Limb (tissue), 2 donors: ENCODE measurements around the gene ANXA6.
A peak's percentile ranks its signal among the peaks of the same experiment; 100 is the strongest.

Experiments
- DNase-seq, 2 donors: peaks; one replicate each; pipeline ENCODE4 v3.0.0-alpha.2; 2016; ENCODE audit errors: extremely low spot score in 2 of 2

Gene ANXA6

DNA sequence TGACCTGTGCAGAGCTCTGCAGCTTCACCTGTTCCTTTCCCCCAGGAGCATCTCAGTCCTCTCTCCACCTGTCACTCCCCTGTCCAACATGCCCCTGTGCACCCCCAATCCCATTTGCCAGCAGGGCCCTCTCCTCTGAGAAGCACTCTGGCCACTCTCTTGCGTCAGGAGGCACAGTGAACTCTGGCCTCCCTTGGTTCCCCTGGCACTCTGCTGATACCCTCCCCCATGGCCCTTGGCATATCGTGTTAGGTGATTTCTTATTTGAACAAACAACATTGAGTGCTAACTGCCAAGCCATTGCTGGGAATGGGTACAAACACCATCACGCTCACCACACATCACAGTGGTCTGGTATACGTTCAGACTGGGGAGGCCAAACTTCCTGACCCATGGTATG, 55.8 kb downstream of the ANXA6 start:
- no peak for DNase-seq

DNA sequence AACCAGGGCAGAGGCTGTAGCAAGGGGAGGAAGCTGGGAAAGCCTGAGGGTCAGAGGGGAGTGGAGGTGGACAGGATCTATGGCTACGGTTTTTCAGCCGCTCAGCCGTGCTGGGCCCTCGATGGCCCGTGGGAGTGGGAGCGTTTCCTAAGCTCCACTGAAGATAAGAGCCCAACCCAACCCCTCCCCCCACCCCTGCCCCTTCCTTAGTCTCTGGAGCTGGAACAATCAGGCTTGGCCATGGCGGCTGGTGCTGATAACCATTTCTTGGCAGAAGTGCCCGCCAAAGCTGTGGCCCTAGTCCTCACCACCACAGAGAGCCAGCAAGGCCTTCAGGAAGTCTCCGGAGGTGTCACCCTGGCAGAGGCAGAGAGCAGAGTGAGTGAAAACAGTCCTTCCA, 56.4 kb downstream of the ANXA6 start:
- DNase-seq = no peak

DNA sequence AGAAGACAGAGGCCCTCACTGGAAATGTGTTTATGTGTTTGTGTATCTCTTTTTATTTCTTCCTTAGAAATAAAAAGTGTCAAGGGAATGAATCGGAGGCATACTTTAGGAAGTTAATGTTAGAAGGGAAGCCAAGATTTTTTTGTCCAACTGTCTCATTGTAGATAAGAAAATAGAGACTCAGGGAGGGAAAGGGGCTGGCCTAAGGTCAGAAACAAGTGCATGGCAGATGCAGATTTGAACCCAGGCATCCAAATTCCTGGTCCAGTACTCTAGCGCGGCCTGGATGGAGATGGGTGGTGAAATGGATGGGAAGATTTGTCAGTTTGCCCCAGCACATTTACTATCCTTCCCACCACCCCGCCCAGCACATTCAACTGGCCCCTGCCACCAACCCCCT, 56.9 kb downstream of the ANXA6 start:
- DNase-seq = no peak

DNA sequence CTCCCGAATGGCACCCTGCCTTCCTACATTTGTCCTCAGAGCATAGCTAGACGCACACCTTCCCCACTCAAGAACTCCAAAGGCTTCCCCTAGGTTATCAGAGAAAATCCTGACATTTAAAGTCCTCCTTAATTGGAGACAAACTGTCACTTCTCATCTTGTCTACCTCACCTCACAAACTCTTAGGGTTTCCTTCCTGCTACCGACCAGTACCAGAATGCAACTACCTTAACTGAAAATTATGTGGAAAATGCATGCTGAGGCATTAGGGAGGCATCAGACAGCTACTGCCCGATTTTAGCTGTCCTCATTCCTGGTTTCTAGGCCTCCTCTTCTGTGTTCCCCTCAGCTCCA, 58.8 kb downstream of the ANXA6 start:
- DNase-seq = no peak

DNA sequence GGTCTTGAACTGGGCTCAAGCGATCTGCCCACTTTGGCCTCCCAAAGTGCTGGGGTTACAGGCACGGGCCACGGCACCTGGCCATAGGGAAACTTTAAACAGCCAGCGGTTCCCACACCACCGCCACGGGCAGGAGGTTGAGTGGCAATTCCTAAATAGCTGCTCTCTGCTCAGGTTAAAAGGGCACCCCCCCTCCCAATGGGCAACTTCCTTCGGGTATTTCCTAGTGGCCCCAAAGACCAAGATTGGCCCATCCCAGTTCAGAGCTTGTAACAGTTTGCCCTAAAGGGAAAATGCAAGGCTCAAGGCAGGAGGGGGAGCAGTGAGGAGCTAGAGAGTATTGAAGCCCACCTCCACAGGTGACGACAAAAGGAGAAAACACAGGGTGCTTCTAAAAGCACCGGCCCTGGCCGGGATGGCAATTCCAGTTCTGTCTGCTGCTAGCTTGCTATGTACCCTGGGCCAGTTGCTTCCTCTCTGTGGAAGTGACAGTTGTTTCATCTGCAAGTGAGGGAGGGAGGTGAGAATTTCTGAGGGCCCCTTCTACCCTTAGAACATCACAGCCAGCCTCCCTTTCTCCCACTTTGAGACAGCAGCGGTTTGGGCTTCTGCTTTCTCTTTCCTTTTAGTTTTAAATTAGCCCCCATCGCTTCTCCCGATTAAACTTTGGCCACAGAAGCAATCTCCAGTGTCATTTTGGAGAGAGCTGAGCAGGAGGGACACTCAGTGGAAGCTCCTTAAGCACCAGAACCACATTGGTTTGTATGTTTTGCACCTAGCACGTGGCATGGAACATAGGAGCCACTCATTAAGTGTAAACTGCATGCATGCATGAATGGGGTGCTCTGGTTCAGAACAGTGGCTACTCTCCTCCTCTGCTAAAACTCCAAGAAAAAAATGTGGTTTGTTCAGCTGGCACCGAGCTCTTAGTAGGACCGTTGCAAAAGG, 59.5 kb downstream of the ANXA6 start:
- DNase-seq = no peak

DNA sequence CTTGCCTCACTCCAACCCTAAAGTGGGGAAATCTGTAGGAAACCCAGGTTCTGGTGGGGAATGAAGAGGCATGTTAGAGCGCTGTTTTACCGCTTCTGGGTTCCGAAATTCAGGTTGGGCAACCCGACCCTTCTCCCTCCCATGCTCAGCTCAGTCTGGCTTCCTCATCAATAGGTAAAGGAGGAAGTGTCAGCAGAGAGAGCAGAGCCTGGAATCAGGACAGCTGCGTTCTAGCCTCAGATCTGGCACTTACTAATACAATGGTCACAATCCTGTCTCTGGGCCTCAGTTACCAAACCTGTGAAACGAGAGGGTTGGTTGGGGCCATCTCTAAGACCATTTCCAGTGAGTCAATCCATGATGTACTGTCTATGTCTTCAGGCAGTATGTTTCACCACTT, 60.5 kb downstream of the ANXA6 start:
- DNase-seq = no peak

DNA sequence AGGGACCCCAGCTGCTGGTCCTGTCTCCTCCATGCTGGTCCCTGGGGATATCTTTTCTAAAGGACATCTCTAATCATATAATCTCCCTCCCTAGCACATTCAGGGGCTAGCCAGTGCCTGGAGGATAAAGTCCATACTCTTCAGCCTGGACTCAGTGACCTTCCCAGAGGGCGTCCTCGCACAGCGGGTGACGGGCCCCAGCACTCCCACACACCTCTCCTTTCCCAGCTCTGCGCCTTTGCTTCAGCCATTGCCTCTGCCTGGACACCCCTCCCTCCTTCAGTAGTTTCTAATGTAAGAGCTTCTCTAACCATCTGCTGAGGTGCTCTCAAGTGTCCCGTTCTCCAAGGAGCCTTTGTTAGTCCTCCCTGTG, 61.6 kb downstream of the ANXA6 start:
- DNase-seq = no peak

DNA sequence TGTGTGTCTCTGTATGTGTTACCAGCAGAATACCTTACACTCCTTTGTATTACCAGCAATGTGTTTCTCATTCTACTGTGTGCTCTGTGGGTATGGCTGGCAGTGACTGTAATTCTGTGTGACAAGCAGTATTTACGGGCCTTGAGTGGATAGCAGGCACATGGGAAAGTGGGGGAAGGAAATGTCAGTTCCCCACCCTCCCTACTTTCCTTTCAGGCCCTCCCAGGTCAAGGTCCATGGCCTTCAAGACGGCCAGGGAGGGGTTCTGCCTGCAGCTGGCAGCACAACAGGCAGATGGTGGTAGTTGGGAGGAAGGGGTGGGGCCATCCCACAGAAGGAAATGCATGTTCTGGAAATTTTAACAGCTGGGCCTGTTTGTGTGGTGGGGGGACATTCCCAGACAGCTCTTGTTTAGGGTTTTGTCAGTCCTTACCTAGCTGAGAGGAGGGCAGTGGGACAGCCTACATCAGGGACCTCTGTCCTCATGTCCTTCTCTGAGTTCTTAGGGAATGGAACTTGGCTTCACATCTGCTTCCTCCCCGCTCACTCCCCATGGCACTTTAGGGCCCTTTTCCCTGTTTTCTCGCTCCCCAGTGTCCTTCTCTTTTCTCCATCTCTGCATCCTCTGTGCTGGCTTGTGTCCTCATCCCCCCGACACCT, 62.1 kb downstream of the ANXA6 start:
- DNase-seq = peak; percentile 51 to 53

DNA sequence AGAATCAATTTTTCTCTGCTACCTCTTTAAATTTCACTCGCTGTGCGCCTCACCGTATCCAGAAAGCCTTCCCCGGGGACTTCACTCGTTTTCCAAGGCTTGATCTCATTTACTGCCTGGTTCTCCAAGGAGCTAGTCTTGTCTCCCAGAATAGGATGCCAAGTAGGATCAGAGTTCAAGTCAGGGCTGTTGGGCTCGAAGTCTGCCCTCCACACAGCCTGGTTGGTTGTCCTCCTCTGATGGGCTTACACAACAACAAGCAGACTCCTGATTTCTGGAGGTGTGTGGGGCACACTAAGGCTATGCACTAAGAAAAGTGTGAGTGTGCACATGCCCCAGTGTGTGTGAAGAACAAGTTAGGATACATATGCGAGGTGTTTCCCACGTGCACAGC, 62.7 kb downstream of the ANXA6 start:
- no peak for DNase-seq

DNA sequence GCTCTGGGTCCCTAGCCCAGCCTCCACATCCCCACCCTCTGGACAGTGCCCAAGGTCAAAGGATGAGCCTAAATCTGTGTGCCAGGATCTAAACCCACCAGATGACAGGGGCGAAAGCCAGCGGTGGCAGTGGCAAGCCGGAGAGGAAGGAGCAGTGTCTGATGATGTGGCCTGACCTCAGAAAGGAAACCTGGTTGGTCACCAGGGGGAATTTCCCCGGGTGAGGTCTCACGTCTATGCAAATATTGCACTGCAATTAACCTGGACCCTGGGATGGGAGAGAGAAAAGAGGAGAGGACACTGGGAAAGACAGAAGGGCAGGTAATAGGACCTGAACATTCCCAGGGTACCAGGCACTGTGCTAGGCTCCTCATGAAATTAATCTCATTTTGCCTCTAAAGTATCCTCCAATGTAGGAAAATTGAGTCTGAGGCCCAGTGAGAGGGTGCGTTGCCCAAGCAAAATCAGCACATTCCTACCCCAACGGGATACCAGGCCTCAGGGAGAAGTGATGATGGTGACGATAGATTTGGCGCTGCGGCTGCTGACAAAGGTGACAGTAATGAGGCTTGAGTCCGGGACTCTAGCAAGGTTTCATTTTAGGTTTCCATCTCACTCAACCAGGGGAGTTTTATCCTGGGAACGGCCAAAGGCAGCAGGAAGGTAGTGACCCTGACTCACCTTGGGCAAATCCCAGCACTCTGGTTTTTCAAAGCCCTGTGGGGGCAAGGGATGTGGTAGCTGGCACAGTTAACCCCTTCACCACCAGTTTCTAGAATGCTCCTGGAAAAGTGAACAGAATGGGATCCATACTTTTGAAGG, 63.3 kb downstream of the ANXA6 start:
- DNase-seq = no peak

DNA sequence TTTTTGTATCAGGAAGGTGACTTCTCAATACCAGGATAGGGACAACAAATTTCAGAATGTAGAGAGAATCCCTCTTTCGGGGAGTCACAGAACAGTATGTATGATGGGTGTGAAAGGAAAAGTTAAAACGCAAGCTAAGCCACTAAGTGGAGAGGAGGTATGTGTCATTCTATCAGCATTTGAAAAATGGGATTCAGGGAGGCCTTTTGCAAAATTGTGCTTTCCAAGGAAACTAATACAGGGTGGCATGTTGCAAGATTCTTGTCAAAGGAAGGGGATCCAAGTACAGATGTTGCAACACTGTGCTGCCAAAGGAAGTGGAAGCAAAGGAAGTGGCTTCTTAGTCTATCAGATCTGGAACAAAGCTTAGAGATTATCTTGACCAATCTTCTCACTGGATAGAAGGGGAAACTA, 64.1 kb downstream of the ANXA6 start:
- no peak for DNase-seq

DNA sequence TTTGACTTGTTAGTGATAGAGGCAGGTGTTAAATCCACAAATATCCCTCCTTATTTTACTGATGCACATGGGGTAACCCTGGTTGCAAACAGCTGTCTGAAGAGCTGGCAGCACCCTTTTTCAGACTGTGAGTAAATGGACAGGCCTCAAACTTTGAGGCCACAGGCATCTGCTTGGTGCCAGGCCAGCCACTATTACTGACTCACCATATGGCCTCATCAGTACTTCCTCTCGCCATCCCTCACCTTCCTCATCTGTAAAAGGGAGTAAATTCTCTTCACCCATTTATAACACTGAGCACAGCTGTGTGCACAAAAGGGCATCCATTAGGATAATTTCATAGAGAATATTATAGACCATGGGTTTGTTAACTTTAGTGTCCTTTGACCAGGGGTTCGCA, 64.8 kb downstream of the ANXA6 start:
- DNase-seq = no peak

DNA sequence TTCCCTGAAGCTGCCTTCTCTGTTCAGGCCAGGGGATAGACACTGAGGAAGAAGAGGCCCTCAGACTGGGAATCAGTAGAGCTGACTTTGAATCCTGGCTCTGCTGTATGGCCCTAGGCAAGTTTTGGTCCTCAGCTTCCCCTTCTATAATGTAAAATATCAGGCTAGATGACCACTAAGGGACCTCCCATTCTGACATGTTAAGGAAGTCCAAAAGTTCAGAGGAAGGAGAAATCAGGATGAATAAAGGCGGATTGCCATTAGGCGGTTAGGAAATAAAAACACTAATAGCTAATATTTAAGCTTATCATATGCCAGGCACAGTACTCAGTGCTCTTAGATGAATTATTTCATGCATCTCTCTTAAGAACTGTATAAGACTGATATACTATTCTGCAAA, 67.9 kb downstream of the ANXA6 start:
- DNase-seq = no peak

DNA sequence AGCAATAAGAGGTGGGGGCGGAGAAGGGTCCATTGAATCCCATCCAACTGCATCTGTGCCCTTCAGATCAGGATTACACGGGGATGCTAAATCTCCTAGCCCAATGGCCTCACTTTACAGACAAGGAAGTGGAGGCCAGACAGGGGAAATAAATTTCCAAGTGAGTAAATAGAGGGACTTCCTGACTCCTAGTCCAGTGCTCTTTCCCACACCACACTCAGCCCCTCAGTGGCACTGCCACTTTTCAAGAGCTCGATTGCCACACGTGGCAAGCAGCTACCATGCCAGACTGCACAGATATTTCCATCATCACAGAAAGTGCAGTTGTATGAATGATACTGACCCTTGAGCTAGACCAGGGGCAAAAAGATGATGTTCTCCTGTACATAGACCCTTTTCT, 68.6 kb downstream of the ANXA6 start:
- DNase-seq = no peak

DNA sequence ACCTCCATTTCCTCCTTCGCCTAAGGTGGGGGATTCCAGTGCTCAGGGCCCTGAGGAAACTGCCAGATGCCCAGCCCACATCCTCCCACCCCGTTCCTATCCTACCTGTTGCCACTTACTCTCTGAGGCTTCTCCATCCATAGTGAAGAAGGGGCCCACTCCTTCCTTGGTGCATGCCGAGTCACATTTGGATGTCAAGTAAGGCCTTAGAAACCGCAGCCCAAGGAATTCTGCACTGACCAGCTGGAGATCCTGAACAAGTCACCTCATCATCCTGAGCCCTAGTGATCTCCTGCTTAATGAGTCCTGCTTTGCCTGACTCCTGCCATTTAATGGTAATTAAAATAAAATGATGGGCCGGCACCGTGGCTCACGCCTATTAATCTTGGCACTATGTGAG, 70.1 kb downstream of the ANXA6 start:
- DNase-seq = no peak

DNA sequence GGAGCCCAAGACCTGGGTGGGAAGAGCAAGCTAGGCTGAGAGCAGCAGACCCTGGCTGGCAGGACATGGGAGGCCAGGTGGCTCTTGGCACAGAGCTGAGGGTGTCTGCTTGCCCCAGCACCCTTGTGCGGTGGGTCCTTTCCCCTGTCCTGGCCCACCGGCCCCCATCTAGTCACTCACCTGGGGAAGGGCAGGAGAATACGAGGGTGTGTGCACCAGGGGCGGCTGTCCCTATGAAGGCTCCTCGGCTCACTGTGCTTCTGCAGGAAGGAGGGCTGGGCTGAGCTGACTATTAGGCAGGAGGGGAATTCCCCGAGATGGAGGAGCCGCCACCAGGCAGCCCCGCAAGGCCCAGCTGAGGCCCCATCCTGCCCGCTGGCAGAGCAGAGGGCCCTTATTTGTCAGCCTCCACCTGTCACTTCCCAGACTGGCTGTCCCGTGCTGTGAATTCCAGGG, 70.6 kb downstream of the ANXA6 start:
- no peak for DNase-seq

DNA sequence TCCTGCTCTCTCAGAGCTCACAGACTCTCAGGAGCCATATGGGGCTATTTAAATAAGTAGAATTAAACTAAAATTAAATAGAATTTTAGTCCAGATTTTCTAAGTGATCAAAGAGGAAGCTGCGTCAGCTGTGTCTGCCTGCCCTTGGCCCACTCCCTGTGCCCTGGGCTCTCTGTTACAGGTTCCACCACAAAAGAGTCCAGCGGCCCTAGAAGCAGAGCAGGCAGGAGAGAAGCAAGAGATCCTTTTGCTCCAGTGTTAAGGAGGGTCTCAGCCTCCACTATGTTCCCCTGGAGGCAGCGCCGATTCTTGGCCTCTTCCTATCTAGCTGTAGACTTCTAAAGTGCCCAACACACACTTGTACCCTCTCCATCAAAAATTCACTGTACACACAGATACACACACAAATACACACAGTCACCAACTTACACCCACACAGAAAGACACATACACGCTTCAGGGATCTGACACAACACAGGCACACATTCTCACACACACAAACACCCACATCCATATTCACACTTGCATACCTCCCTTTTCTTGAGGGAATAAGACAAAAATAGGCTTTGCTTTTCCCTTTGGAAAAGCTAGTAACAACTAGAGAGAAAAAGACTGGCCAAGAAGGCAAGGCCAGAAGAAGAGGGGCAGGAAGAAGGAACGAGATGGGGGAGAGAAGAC, 71.2 kb downstream of the ANXA6 start:
- no peak for DNase-seq

DNA sequence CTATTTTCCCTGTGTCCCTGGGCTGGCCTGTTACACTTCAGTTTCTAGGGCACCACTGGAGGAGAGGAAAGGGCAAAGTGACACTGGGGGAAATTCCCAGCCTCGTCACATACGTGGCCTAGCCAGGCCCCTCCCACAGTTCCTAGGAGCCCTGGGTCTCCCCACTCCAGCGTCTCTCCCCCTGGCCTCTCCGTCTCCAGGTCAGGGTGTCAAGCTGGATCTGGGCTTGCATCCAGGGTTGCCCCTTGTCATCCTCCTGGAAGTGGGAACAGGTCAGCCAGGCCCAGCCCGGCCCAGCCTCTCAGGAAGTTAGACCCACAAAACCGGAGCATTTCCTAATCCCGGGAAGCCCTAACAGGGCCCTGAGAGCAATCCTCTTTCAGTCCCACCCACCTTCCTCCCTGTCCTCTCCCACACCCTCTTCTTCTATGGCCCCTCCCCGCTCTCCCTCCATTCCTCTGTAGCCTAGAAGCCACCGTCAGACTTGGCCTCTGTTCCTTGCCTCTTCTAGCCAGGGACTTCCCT, 72.0 kb downstream of the ANXA6 start:
- no peak for DNase-seq

DNA sequence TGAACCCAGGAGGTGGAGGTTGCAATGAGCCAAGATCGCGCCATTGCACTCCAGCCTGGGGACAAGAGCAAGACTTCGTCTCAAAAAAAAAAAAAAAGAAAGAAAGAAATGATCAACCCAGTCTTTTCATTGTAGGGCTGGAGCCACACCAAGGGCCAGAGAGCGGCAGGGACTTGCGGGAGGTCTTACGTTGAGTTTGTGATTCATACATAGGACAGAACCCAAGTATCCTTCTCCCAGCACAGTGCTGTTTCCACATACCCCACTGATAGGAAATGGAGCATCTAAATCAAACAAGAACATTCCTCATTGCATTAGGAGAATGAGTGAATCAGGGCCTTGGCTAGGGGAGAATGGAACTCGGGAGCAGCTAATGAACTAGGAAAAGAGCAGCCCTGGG, 73.2 kb downstream of the ANXA6 start:
- no peak for DNase-seq

DNA sequence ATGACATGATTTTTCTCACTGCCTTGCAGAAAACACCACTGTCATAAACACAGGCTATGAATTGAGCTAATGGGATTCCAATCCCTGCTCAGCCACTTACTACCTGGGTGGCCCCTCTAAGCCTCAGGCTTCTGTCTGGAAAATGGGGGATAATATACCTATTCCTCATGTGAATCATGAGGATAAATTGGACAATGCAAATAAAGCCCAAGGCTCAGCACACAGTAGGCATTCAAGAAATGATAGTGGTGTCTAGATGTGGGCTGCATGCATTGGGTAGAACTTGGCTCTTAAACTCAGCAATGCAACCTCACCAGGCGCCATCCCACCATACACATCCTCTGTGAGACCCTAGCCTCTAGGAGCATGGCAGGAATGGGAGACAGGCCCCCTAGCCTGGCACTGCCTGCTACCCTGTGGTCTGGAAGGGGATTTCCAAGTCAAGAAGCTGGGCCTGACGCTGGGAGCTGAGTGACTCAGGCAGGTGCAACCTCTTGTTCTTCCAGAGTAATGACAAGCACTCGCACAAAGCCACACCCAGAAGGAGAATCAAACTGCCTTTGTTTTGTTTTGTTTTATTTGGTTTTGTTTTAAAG, 74.4 kb downstream of the ANXA6 start:
- DNase-seq = peak in 1 of 2 donors; percentile 54
